GM10847 (cell line): Measurements from ENCODE around the gene PRKCE.

Experiments used
- POLR2A ChIP-seq: IDR thresholded peaks from 2 replicates; pipeline ENCODE4 v1.6.1; 2011; ENCODE audit not compliant: insufficient read length; ENCODE audit errors: extremely low read depth

Gene PRKCE

GRCh38 chr2:45957533-45958227, 306.2 kb downstream of the PRKCE start:
- TF ChIP-seq POLR2A: no peak

- TF ChIP-seq POLR2A: no peak
Observed at GRCh38 chr2:45960057-45960863, 308.8 kb downstream of the PRKCE start.

- no peak for TF ChIP-seq POLR2A
Observed at GRCh38 chr2:45962177-45962921, 310.9 kb downstream of the PRKCE start.

GRCh38 chr2:45963816-45964215, 312.3 kb downstream of the PRKCE start:
- no peak for TF ChIP-seq POLR2A

- TF ChIP-seq POLR2A: no peak
Observed at GRCh38 chr2:45964223-45964841, 312.9 kb downstream of the PRKCE start.

GRCh38 chr2:45964906-45965305, 313.4 kb downstream of the PRKCE start:
- no peak for TF ChIP-seq POLR2A

- no peak for TF ChIP-seq POLR2A
Observed at GRCh38 chr2:45965871-45966498, 314.5 kb downstream of the PRKCE start.

- TF ChIP-seq POLR2A: no peak
Observed at GRCh38 chr2:45968946-45969584, 317.6 kb downstream of the PRKCE start.

GRCh38 chr2:45973426-45973825, 322.0 kb downstream of the PRKCE start:
- no peak for TF ChIP-seq POLR2A

- no peak for TF ChIP-seq POLR2A
Observed at GRCh38 chr2:45974056-45974455, 322.6 kb downstream of the PRKCE start.

GRCh38 chr2:45974762-45975408, 323.4 kb downstream of the PRKCE start:
- no peak for TF ChIP-seq POLR2A

- no peak for TF ChIP-seq POLR2A
Observed at GRCh38 chr2:45975752-45976517, 324.5 kb downstream of the PRKCE start.

GRCh38 chr2:45978302-45978859, 326.9 kb downstream of the PRKCE start:
- TF ChIP-seq POLR2A: no peak
